Measurements from ENCODE around the gene TH.

TH gene

DNA sequence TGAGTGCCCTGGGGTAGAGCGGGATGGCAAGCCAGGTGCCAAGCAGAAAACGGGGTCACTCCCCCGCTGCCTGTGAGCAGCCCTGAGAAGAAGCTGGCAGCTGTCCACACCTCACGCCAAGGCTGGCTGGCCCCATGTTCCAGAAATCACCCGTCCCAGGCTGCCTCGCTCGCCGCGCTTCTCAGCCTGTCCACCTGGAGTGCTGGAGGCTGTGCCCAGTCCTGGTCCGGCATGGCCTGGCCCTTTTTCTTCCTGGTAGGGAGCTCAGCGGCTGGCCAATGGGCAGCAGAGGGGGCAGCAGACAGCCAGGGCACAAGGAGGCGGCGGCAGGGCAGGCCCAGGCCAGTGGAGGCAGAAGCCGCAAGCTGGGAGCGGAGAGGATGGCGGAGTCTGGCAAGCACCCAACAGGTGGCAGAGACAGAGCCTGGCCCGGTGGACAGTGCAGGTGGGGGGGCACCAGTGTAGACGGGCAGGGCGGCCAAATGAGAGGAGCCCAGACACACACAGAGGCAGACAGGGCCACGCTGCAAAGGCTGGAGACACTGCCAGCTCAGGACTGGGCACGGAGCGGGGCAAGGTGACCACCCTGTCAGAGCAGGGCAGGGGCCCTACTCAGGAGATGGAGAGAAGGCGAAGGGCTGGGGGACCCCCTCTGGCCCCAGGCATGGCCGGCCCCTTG is 37.2 kb upstream of the TH start:
- CTCF ChIA-PET: no interaction called here

DNA sequence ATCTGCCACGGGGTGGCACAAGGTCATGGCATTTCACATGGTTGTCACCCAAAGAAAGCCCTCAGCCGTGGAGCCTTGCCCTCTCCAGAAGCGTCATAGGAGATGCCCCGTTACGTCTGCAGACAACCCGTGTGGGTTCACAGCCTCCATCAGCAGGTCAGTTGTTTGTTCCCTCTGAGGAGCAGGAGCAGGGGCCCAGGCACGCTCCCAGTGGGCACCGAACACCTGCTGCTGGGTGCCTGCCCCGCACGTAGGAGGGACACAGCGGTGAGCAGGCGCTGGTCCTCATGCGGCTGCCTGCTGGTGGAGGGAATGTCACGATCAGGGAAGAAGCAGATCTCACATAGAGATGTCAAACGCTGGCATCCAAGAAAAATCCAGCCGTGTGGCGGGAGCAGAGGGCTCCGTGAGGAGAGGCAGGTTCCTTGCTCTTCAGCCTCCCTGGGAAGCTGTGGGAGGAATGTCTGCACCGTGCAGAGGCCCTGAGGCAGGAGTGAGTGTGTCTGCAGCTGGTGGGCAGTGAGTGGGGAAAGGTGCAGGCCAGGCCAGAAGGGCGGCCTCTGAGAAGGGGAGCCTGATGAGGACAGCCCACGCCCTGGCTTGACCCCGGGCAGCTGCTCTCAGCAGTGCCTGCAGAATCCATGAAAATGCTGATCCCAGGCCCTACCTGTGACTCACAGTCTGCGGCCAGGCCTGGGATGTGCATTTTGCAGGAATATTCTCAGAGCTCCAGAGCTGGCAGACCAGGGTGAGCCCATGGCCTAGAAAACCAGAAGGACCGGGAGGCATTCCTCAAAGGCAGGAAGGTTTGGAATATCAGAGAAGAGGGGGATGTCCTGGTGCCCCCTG is 36.4 kb upstream of the TH start:
- DNase-seq (ENCODE audit: extremely low spot score): no peak
- CTCF ChIA-PET: no interaction called here
- TF ChIP-seq, protein P1, sequence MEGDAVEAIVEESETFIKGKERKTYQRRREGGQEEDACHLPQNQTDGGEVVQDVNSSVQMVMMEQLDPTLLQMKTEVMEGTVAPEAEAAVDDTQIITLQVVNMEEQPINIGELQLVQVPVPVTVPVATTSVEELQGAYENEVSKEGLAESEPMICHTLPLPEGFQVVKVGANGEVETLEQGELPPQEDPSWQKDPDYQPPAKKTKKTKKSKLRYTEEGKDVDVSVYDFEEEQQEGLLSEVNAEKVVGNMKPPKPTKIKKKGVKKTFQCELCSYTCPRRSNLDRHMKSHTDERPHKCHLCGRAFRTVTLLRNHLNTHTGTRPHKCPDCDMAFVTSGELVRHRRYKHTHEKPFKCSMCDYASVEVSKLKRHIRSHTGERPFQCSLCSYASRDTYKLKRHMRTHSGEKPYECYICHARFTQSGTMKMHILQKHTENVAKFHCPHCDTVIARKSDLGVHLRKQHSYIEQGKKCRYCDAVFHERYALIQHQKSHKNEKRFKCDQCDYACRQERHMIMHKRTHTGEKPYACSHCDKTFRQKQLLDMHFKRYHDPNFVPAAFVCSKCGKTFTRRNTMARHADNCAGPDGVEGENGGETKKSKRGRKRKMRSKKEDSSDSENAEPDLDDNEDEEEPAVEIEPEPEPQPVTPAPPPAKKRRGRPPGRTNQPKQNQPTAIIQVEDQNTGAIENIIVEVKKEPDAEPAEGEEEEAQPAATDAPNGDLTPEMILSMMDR (IDR thresholded peaks at IDR 0.05; ENCODE audit: control extremely low read depth, extremely low read depth, low read depth, missing control alignments): no peak
- POLR2A ChIA-PET: no interaction called here

More for the DNA sequence above, 37.2 kb upstream of the TH start:
- no peak for DNase-seq (ENCODE audit: extremely low spot score)
- TF ChIP-seq, protein P1 (IDR thresholded peaks at IDR 0.05; ENCODE audit: control extremely low read depth, extremely low read depth, low read depth, missing control alignments): no peak
- POLR2A ChIA-PET: no interaction called here

DNA sequence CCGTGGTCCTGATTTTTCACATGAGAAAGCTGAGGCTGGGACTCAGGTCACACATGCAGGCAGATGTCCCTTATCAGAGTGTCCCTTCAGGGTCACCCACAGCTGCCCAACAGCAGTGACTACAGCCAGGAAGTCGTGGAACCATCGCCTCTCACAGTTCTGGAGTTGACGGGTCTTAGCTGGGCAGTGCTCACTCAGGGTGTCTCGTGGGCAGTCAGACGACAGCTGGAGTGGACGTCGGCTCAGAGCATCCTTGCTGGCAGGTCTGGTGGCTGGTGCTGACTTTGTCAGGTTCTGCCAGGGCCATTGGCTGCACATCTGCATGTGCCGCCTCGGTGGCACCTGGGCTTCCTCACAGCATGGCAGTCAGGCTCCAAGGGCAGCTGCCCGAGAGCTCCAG is 35.6 kb upstream of the TH start:
- DNase-seq (ENCODE audit: extremely low spot score): no peak
- ChIA-PET CTCF (interaction anchor here (1.1 kb wide), 1 partner anchor 213 kb away, joined by 5 read pairs; no protein-coding TSS in a partner anchor), POLR2A (no interaction called here)
- TF ChIP-seq, protein P1 (IDR thresholded peaks at IDR 0.05; ENCODE audit: control extremely low read depth, extremely low read depth, low read depth, missing control alignments): no peak

DNA sequence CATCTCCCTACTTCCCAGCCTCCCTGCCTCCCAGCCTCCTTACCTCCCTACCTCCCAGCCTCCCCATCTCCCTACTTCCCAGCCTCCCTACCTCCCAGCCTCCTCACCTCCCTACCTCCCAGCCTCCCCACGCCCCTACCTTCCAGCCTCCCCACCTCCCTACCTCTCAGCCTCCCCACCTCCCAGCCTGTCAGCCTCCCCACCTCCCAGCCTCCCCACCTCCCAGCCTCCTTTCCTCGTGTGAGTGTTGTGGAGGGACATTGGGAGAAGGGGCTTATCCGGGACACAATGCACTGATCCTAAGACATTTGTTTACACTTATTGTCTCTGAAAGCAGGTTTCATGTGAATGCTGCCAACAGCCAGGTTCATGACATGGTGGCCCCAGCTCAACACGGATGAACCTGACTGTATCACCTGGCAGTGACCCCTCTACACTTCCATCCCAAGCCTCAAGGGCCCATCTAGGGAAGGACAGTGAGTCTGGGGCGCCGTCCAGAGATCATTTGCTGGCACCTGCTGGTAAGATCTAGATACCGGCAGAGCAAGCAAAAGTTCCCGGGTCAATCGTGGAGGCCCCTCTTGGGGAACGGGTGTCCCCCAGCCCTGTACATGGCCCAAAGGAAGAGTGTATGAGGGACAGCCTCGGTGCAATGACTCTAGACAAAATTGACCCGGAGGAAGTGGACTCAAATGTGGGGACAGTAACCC is 34.5 kb upstream of the TH start:
- POLR2A ChIA-PET: no interaction called here
- no peak for DNase-seq (ENCODE audit: extremely low spot score)
- TF ChIP-seq, protein P1 (IDR thresholded peaks at IDR 0.05; ENCODE audit: control extremely low read depth, extremely low read depth, low read depth, missing control alignments): no peak
- CTCF ChIA-PET: interaction anchor here (1.1 kb wide), 1 partner anchor 214 kb away, joined by 5 read pairs; no protein-coding TSS in a partner anchor

DNA sequence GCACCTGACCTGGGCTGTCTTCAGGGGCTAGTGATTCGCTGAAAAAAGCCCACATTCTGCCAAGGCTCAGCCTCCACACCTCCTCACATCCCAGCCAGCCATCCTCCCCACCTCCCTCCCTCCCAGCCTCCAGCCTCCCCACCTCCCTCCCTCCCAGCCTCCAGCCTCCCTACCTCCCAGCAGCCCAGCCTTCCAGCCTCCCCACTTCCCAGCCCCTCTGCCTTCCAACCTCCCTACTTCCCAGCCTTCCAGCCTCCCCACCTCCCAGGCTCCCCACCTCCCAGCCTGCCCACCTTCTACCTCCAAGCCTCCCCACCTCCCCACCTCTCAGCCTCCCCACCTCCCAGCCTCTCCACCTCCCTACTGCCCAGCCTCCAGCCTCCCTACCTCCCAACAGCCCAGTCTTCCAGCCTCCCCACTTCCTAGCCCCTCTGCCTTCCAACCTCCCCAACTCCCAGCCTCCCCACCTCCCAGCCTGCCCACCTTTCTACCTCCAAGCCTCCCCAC is 33.7 kb upstream of the TH start:
- TF ChIP-seq, protein P1 (IDR thresholded peaks at IDR 0.05; ENCODE audit: control extremely low read depth, extremely low read depth, low read depth, missing control alignments): no peak
- no peak for DNase-seq (ENCODE audit: extremely low spot score)
- ChIA-PET CTCF (no interaction called here), POLR2A (no interaction called here)
